ENCODE results near the gene XRRA1. TPM values are rescaled to one million over a fixed set of nuclear protein-coding genes. Genes with fewer than 3 reads are reported as not detected.

The XRRA1 gene
- total RNA-seq, 1 donor: 9.8 TPM

DNA sequence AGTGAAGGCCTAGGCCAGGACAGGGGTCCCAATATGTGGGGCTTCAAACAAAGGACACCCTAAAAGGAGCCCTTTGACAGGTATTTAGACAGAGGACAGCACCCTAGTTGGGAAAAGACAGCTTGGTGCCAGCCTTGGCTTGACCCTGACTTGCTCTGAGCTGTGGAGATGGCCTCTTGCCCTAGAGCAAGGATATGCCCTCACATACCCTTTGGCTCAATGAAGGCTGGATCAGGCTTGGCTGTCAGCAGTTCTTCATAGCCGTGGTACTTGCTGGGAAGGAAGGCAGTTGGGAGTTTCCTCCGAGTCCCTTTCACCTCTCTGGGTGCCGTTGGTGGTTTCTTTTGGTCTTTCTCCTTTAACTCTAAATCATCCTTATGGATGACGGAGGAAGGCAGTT, 104.0 kb downstream of the XRRA1 start:
- H2AFZ ChIP-seq (ENCODE audit: low read length): no peak overlapping the region
- H3K27ac ChIP-seq (ENCODE audit: low read depth, low read length): no peak overlapping the region
- peaks cover 2% of the 10 kb centered on the region for H4K20me1 ChIP-seq (ENCODE audit: insufficient read depth, low read length)
- H3K9me3 ChIP-seq (ENCODE audit: low read depth, low read length): no peaks in the 10 kb centered on the region
- no peak overlapping the region for H3K4me2 ChIP-seq (ENCODE audit: insufficient read depth, low read length)
- DNase-seq (ENCODE audit: insufficient read length, low spot score, missing footprints): no peak
- TF ChIP-seq, protein P1, sequence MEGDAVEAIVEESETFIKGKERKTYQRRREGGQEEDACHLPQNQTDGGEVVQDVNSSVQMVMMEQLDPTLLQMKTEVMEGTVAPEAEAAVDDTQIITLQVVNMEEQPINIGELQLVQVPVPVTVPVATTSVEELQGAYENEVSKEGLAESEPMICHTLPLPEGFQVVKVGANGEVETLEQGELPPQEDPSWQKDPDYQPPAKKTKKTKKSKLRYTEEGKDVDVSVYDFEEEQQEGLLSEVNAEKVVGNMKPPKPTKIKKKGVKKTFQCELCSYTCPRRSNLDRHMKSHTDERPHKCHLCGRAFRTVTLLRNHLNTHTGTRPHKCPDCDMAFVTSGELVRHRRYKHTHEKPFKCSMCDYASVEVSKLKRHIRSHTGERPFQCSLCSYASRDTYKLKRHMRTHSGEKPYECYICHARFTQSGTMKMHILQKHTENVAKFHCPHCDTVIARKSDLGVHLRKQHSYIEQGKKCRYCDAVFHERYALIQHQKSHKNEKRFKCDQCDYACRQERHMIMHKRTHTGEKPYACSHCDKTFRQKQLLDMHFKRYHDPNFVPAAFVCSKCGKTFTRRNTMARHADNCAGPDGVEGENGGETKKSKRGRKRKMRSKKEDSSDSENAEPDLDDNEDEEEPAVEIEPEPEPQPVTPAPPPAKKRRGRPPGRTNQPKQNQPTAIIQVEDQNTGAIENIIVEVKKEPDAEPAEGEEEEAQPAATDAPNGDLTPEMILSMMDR (IDR thresholded peaks at IDR 0.05; ENCODE audit: extremely low read depth, low read depth, low read length): no peak
- H3K4me1 ChIP-seq (ENCODE audit: insufficient read depth, low read length): peaks cover 20% of the 10 kb centered on the region
- H3K4me3 ChIP-seq (ENCODE audit: insufficient read depth, low read length): no peak overlapping the region
- H3K27me3 ChIP-seq (ENCODE audit: insufficient read depth, low read length): no peaks in the 10 kb centered on the region
- no peaks in the 10 kb centered on the region for H3K79me2 ChIP-seq (ENCODE audit: insufficient read depth, low read length)
- peaks cover 44% of the 10 kb centered on the region for H3K36me3 ChIP-seq (ENCODE audit: insufficient read depth, low read length)

DNA sequence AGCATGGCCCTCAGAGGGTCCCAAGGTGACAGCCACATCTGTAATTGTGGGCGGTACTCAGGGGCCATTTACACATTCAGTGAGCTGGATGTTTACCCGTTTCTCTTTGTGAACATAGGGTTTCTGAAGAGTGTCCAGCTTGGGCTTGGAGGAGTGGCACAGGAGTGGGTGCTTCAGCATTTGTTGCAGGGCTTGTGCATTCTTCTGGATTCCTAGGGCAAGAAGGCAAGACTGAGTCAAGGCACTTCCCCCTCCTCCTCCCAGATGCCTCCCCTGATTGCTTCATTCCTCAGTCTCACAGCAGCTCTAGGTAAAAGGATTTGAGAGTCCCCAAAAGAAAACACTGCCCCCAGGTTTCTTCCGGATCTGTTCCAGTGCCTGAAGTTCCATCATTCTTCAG, 104.8 kb downstream of the XRRA1 start:
- Histone ChIP-seq H3K4me2 (ENCODE audit: insufficient read depth, low read length) (no peak overlapping the region), H3K4me3 (ENCODE audit: insufficient read depth, low read length) (no peak overlapping the region), H3K4me1 (ENCODE audit: insufficient read depth, low read length) (peaks cover 12% of the 10 kb centered on the region), H3K9me3 (ENCODE audit: low read depth, low read length) (no peaks in the 10 kb centered on the region), H3K79me2 (ENCODE audit: insufficient read depth, low read length) (no peaks in the 10 kb centered on the region), H3K36me3 (ENCODE audit: insufficient read depth, low read length) (peaks cover 44% of the 10 kb centered on the region), H3K27me3 (ENCODE audit: insufficient read depth, low read length) (no peaks in the 10 kb centered on the region), H2AFZ (ENCODE audit: low read length) (no peak overlapping the region), H4K20me1 (ENCODE audit: insufficient read depth, low read length) (peaks cover 2% of the 10 kb centered on the region), H3K27ac (ENCODE audit: low read depth, low read length) (no peak overlapping the region)
- TF ChIP-seq, protein P1 (IDR thresholded peaks at IDR 0.05; ENCODE audit: extremely low read depth, low read depth, low read length): no peak
- no peak for DNase-seq (ENCODE audit: insufficient read length, low spot score, missing footprints)

DNA sequence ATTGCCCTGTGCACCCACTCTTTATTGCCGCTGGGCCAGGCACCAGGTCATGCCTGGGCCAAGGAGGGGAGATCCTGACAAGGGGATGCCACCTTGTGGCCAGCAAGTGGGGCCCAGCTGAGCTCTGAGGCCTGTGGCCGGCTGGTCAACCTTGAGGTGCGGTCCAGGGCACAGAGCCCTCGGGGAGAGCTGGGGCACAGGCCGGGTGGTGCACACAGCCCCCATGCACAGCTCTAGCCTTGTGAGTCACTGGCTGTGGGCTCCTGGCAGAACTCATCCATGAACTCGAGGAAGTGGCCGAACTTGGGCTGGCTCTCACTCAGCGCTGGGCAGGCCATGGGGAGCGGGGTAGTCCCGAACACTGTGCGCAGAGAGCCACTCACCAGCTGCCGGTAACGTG, 105.9 kb downstream of the XRRA1 start:
- H3K4me3 ChIP-seq (ENCODE audit: insufficient read depth, low read length): no peak overlapping the region
- H3K27ac ChIP-seq (ENCODE audit: low read depth, low read length): no peak overlapping the region
- DNase-seq (ENCODE audit: insufficient read length, low spot score, missing footprints): no peak
- TF ChIP-seq, protein P1 (IDR thresholded peaks at IDR 0.05; ENCODE audit: extremely low read depth, low read depth, low read length): no peak
- H3K36me3 ChIP-seq (ENCODE audit: insufficient read depth, low read length): peaks cover 48% of the 10 kb centered on the region
- H3K79me2 ChIP-seq (ENCODE audit: insufficient read depth, low read length): no peaks in the 10 kb centered on the region
- no peak overlapping the region for H2AFZ ChIP-seq (ENCODE audit: low read length)
- no peaks in the 10 kb centered on the region for H3K27me3 ChIP-seq (ENCODE audit: insufficient read depth, low read length)
- H4K20me1 ChIP-seq (ENCODE audit: insufficient read depth, low read length): peaks cover 2% of the 10 kb centered on the region
- peaks cover 6% of the 10 kb centered on the region for H3K4me1 ChIP-seq (ENCODE audit: insufficient read depth, low read length)
- H3K9me3 ChIP-seq (ENCODE audit: low read depth, low read length): no peaks in the 10 kb centered on the region
- no peak overlapping the region for H3K4me2 ChIP-seq (ENCODE audit: insufficient read depth, low read length)

DNA sequence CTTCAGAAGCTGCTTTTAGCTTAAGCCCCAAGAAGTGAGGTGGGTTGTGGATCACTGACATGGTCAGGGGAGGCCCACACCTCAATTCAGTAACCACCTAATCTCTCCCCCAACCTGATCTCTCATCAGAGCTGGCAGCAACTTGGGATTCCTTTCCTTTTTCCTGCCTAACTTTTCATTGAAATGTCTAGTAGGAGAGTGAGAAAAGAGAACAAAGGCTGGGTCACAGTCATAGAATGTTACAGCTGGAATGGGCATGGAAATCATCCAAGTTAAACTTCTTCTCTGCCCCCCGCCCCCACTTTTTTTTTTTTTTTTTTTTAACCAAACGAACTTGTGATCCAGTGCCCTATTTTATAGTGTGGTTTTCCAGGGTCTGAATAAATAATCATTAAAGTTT, 108.4 kb downstream of the XRRA1 start:
- no peaks in the 10 kb centered on the region for H3K79me2 ChIP-seq (ENCODE audit: insufficient read depth, low read length)
- peaks cover 61% of the 10 kb centered on the region for H3K36me3 ChIP-seq (ENCODE audit: insufficient read depth, low read length)

More for the DNA sequence above, 108.4 kb downstream of the XRRA1 start:
- no peak overlapping the region for H3K27ac ChIP-seq (ENCODE audit: low read depth, low read length)
- peak overlapping the region; percentile 4 for H3K4me2 ChIP-seq (ENCODE audit: insufficient read depth, low read length)
- no peak overlapping the region for H2AFZ ChIP-seq (ENCODE audit: low read length)
- H3K4me1 ChIP-seq (ENCODE audit: insufficient read depth, low read length): peaks cover 6% of the 10 kb centered on the region
- TF ChIP-seq, protein P1 (IDR thresholded peaks at IDR 0.05; ENCODE audit: extremely low read depth, low read depth, low read length): no peak
- no peaks in the 10 kb centered on the region for H4K20me1 ChIP-seq (ENCODE audit: insufficient read depth, low read length)
- H3K9me3 ChIP-seq (ENCODE audit: low read depth, low read length): no peaks in the 10 kb centered on the region
- no peaks in the 10 kb centered on the region for H3K27me3 ChIP-seq (ENCODE audit: insufficient read depth, low read length)
- DNase-seq (ENCODE audit: insufficient read length, low spot score, missing footprints): no peak
- H3K4me3 ChIP-seq (ENCODE audit: insufficient read depth, low read length): no peak overlapping the region
